Measurements from ENCODE around the gene EPHA8.

- TF ChIP-seq POLR2A (IDR thresholded peaks at IDR 0.05; ENCODE audit: extremely low read depth, insufficient read length) = no peak
- TF ChIP-seq CTCF (IDR thresholded peaks at IDR 0.05; ENCODE audit: low read depth, low read length) = no peak
These were observed 64.0 kb downstream of the EPHA8 start for GRCh38 chr1:22627331-22627730.

Measured in NB4 (cell line).